ENCODE data around the gene ATP2B3. TPM values are rescaled to one million over a fixed set of nuclear protein-coding genes. Genes with fewer than 3 reads are reported as not detected.

The ATP2B3 gene
- total RNA-seq, 1 donor from 2014 or later, result 0.21 TPM

GRCh38 chrX:153622661-153623309, 105.3 kb downstream of the ATP2B3 start:
- Mint-ChIP-seq H3K27me3 (ENCODE audit: unreplicated experiment) (peaks cover 16% of the 10 kb centered on the region), H3K4me1 (ENCODE audit: unreplicated experiment) (peaks cover 6% of the 10 kb centered on the region), H3K4me3 (ENCODE audit: unreplicated experiment) (no peak overlapping the region), H3K27ac (ENCODE audit: unreplicated experiment) (no peak overlapping the region), H3K36me3 (ENCODE audit: unreplicated experiment) (no peaks in the 10 kb centered on the region), H3K9me3 (ENCODE audit: unreplicated experiment) (no peaks in the 10 kb centered on the region)
- no peak for DNase-seq (ENCODE audit: extremely low spot score, unreplicated experiment)
- TF ChIP-seq, protein P1, sequence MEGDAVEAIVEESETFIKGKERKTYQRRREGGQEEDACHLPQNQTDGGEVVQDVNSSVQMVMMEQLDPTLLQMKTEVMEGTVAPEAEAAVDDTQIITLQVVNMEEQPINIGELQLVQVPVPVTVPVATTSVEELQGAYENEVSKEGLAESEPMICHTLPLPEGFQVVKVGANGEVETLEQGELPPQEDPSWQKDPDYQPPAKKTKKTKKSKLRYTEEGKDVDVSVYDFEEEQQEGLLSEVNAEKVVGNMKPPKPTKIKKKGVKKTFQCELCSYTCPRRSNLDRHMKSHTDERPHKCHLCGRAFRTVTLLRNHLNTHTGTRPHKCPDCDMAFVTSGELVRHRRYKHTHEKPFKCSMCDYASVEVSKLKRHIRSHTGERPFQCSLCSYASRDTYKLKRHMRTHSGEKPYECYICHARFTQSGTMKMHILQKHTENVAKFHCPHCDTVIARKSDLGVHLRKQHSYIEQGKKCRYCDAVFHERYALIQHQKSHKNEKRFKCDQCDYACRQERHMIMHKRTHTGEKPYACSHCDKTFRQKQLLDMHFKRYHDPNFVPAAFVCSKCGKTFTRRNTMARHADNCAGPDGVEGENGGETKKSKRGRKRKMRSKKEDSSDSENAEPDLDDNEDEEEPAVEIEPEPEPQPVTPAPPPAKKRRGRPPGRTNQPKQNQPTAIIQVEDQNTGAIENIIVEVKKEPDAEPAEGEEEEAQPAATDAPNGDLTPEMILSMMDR (IDR thresholded peaks at IDR 0.05), result no peak

DNA sequence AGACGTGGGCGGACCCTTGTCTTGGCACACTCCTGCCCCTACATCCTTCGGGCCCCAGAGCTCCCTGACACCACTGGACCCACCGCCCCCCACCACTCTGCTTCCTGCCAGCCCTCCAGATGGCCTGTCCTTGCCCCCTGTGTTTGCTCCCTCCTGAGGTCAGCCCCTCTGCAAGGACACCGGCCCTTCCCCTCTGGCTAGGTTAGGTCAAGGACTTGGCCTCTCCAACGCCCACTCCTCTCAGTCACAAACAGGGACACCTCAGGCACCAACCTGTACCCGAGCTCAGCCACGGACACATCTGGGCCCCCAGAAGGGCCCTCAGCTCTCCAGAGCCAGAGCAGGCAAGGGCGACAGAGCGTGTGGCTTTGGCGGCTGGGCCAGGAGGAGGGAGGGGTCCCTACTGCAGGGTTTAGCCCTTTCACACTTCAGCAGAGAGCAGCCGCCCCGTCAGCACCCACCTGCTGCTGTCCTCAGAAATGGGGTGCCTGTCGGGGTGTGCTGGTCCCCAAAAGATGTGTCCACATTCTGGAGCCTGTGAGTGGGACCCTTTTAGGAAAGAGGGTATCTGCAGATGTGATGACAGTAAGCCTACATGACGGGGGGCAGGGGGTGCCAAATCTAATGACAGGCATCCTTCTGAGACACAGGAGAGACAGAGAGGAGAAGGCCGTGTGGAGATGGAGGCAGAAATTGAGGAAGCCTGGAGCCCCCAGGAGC, 106.0 kb downstream of the ATP2B3 start:
- Mint-ChIP-seq H3K4me3 (ENCODE audit: unreplicated experiment) (no peak overlapping the region), H3K9me3 (ENCODE audit: unreplicated experiment) (no peaks in the 10 kb centered on the region), H3K36me3 (ENCODE audit: unreplicated experiment) (no peaks in the 10 kb centered on the region), H3K27ac (ENCODE audit: unreplicated experiment) (no peak overlapping the region), H3K27me3 (ENCODE audit: unreplicated experiment) (peaks cover 12% of the 10 kb centered on the region), H3K4me1 (ENCODE audit: unreplicated experiment) (peaks cover 6% of the 10 kb centered on the region)
- DNase-seq (ENCODE audit: extremely low spot score, unreplicated experiment), result no peak
- TF ChIP-seq, protein P1 (IDR thresholded peaks at IDR 0.05), result no peak

DNA sequence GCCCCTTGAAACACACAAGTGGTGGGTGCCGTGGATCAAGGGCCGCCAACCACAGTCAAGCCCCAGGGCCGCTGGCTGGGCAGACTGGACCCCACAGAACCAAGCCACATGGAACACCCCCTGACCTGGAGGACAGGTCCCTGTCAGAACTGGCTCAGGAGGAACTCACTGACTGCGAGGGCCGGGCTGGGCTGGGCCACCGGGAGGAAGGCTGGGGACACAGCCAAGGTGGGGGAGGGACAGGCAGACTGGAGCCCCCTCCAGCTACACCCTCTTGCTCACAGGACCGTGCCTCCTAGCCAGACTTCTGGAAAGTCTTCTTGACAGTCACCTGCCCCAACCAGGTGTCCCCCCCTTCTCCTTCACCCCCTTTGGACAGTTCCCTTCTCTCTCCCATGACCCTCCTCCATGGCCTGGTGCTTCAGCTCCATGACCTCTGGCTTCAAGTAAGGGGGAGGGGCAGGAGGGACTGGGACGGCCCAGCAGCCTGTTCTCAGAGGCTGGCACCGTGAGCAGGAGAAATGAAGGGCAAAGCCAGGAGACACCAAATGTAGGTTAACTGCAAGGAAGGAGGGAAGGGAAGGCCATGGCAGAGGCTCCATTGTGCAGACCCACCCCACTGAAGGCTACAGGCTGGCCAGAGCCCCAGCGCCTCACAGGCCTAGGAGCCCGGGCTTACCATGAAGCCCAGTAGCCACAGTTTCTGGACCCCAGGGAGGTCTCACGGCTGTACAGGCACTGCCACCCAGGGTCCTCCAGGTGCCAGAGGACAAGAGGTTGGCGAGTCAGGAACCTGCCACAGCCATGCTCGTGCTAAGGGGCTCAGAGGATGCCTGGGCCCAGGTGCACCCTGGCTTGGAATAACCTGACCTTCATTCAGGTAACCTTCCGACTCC, 107.0 kb downstream of the ATP2B3 start:
- no peaks in the 10 kb centered on the region for H3K9me3 Mint-ChIP-seq (ENCODE audit: unreplicated experiment)
- peaks cover 6% of the 10 kb centered on the region for H3K4me1 Mint-ChIP-seq (ENCODE audit: unreplicated experiment)
- TF ChIP-seq, protein P1 (IDR thresholded peaks at IDR 0.05), result no peak
- H3K27ac Mint-ChIP-seq (ENCODE audit: unreplicated experiment), result no peak overlapping the region
- H3K4me3 Mint-ChIP-seq (ENCODE audit: unreplicated experiment), result no peak overlapping the region
- DNase-seq (ENCODE audit: extremely low spot score, unreplicated experiment), result no peak
- peaks cover 9% of the 10 kb centered on the region for H3K27me3 Mint-ChIP-seq (ENCODE audit: unreplicated experiment)
- H3K36me3 Mint-ChIP-seq (ENCODE audit: unreplicated experiment), result no peaks in the 10 kb centered on the region

DNA sequence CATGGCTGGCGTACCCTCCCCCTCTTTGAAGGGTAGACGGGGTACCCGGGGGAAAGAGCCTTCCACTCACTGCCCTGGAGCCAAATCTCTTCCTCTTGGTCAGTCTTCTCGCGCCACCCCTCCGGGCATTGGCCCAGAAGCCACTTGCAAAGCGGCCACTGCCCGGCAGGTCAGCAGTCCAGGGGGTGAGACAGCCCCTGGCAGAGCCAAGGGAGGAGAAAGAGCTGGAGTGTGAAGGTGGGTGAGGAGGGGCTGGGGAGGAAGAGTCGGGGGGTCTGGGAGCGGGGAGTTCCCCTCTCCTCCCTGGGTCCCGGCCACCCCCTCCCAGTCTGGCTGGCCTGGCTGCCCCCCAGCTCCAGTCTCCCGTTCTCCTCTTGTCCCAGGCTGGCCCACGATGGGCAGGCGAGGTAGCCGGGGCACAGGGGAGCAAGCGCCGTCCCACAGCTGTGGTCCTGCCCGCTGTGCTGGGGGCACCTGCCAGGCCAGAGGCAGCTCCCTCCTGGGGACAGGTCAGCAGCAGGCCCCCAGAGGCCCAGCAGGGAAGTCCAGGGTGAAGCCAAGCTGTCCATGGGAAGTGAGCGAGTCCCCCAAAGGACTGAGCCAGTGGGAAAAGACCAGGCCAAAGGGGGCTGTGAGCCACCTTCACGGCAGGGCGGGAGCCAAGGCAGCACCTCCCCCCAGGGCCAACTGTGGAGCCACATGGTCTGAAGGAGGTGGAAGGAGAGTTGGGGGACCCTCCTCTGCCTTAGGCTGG, 108.0 kb downstream of the ATP2B3 start:
- peaks cover 13% of the 10 kb centered on the region for H3K27me3 Mint-ChIP-seq (ENCODE audit: unreplicated experiment)
- no peaks in the 10 kb centered on the region for H3K36me3 Mint-ChIP-seq (ENCODE audit: unreplicated experiment)
- peaks cover 3% of the 10 kb centered on the region for H3K9me3 Mint-ChIP-seq (ENCODE audit: unreplicated experiment)
- DNase-seq (ENCODE audit: extremely low spot score, unreplicated experiment), result no peak
- peaks cover 6% of the 10 kb centered on the region for H3K4me1 Mint-ChIP-seq (ENCODE audit: unreplicated experiment)
- no peak overlapping the region for H3K27ac Mint-ChIP-seq (ENCODE audit: unreplicated experiment)
- TF ChIP-seq, protein P1 (IDR thresholded peaks at IDR 0.05), result no peak
- H3K4me3 Mint-ChIP-seq (ENCODE audit: unreplicated experiment), result no peak overlapping the region
